DND-41 (cell line): ENCODE results near the gene OR1Q1.

Source experiments
- ATAC-seq: fragments of 200-7000 bp; cut with Tn5 transposase; 3 replicates; pipeline ENCODE4 v1.9.1; 2021; ENCODE audit warnings: low read depth; ENCODE audit not compliant: insufficient read depth
- DNase-seq: peaks from one replicate; pipeline ENCODE4 v3.0.0-alpha.2; 2020
- H2AFZ ChIP-seq: 2 replicates; pipeline ENCODE4 v1.6.0; 2012; ENCODE audit warnings: low read depth, low read length
- H3K27ac ChIP-seq: 2 replicates; pipeline ENCODE4 v1.5.1; 2012; ENCODE audit warnings: low read length, inconsistent platforms
- H3K27me3 ChIP-seq: fragments of 200-600 bp; sonication (generic); 2 replicates; pipeline ENCODE4 v1.6.0; 2012; ENCODE audit warnings: low read length, mild to moderate bottlenecking, inconsistent platforms; ENCODE audit not compliant: insufficient read depth, poor library complexity
- H3K36me3 ChIP-seq: 2 replicates; pipeline ENCODE4 v1.5.1; 2012; ENCODE audit warnings: low read length, inconsistent platforms; ENCODE audit not compliant: insufficient read depth
- H3K4me1 ChIP-seq: 2 replicates; pipeline ENCODE4 v1.5.1; 2012; ENCODE audit warnings: mild to moderate bottlenecking, low read length; ENCODE audit not compliant: insufficient read depth
- H3K4me2 ChIP-seq: 2 replicates; pipeline ENCODE4 v1.6.0; 2012; ENCODE audit warnings: mild to moderate bottlenecking, moderate library complexity, low read length, inconsistent platforms; ENCODE audit not compliant: insufficient read depth
- H3K4me3 ChIP-seq, 2 experiments: fragments of 200-600 bp in 1 of 2; shearing (Covaris generic) in 1 of 2; 2 replicates each; pipeline ENCODE4 v1.5.1; 2012 to 2016; ENCODE audit warnings: inconsistent platforms in 2 of 2, low read length in 2 of 2, mild to moderate bottlenecking in 2 of 2, low read depth in 1 of 2, moderate library complexity in 1 of 2
- H3K79me2 ChIP-seq: 2 replicates; pipeline ENCODE4 v1.6.0; 2012; ENCODE audit warnings: low read length, inconsistent platforms; ENCODE audit not compliant: insufficient read depth
- H3K9ac ChIP-seq: 2 replicates; pipeline ENCODE4 v1.6.0; 2012; ENCODE audit warnings: low read depth, mild to moderate bottlenecking, inconsistent platforms, low read length, moderate library complexity
- H3K9me3 ChIP-seq: 2 replicates; pipeline ENCODE4 v1.5.1; 2012; ENCODE audit warnings: low read length, moderate library complexity, mild to moderate bottlenecking, inconsistent platforms; ENCODE audit not compliant: insufficient read depth, severe bottlenecking
- H4K20me1 ChIP-seq: 2 replicates; pipeline ENCODE4 v1.6.0; 2012; ENCODE audit warnings: low read length; ENCODE audit not compliant: insufficient read depth
- EZH2 ChIP-seq: IDR thresholded peaks from 3 replicates; pipeline ENCODE4 v1.6.1; 2012; ENCODE audit warnings: borderline replicate concordance, low read depth, mild to moderate bottlenecking, moderate library complexity, low read length, inconsistent platforms; ENCODE audit not compliant: severe bottlenecking
- TF ChIP-seq, protein P1 (sequence below): IDR thresholded peaks from 2 replicates; pipeline ENCODE4 v1.5.1; 2012; ENCODE audit warnings: borderline replicate concordance, low read length, moderate library complexity, mild to moderate bottlenecking; ENCODE audit not compliant: poor library complexity, severe bottlenecking; ENCODE audit errors: extremely low read depth

Gene OR1Q1

DNA sequence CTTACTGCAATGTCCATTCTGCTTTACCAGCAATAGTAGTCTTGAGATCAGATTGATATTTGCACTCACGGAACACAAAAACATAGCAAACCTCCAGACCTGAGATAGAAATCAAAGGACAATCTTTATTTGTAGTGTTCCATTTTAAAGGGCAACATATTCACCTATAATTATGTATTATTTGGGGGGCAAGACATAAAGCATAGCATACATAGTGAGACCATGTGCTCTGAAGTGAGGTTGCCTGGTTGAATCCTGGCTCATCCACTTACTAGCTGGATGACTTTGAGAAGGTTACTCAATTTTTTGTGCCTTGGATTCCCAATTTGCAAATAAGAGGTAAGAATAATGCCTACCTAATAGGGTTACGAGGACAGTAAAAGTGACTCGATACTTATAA lies 43.0 kb downstream of the OR1Q1 start, which contains the start of gene OR1B1:
Gene OR1B1, minus strand, starts transcription at position 101 of the 400 bp plus-strand sequence.
- H3K4me1 ChIP-seq = no peaks in the 10 kb centered on the region
- ATAC-seq (no peak), DNase-seq (no peak)
- no peaks in the 10 kb centered on the region for H3K27me3 ChIP-seq
- H2AFZ ChIP-seq = no peak within 1 kb of the TSS
- H3K79me2 ChIP-seq = no peaks in the 10 kb centered on the region
- H3K36me3 ChIP-seq = no peaks in the 10 kb centered on the region
- no peaks in the 10 kb centered on the region for H3K9me3 ChIP-seq
- no peak within 1 kb of the TSS for H3K27ac ChIP-seq
- no peak for TF ChIP-seq EZH2
- TF ChIP-seq, protein P1, sequence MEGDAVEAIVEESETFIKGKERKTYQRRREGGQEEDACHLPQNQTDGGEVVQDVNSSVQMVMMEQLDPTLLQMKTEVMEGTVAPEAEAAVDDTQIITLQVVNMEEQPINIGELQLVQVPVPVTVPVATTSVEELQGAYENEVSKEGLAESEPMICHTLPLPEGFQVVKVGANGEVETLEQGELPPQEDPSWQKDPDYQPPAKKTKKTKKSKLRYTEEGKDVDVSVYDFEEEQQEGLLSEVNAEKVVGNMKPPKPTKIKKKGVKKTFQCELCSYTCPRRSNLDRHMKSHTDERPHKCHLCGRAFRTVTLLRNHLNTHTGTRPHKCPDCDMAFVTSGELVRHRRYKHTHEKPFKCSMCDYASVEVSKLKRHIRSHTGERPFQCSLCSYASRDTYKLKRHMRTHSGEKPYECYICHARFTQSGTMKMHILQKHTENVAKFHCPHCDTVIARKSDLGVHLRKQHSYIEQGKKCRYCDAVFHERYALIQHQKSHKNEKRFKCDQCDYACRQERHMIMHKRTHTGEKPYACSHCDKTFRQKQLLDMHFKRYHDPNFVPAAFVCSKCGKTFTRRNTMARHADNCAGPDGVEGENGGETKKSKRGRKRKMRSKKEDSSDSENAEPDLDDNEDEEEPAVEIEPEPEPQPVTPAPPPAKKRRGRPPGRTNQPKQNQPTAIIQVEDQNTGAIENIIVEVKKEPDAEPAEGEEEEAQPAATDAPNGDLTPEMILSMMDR = no peak
- H3K4me2 ChIP-seq = no peak within 1 kb of the TSS
- no peaks in the 10 kb centered on the region for H4K20me1 ChIP-seq
- H3K4me3 ChIP-seq = no peak within 1 kb of the TSS
- no peak within 1 kb of the TSS for H3K9ac ChIP-seq

GRCh38 chr9:122661416-122661815 lies 46.9 kb downstream of the OR1Q1 start, which contains the start of gene OR1L1:
Gene OR1L1, plus strand, starts transcription at chr9:122661716. Its CDS starts 0 bp downstream, at chr9:122661716.
- Histone ChIP-seq H3K9me3 (no peaks in the 10 kb centered on the region), H2AFZ (no peak within 1 kb of the TSS), H3K79me2 (no peaks in the 10 kb centered on the region), H3K4me3 (no peak within 1 kb of the TSS), H3K4me1 (no peaks in the 10 kb centered on the region), H3K27ac (no peak within 1 kb of the TSS), H4K20me1 (no peaks in the 10 kb centered on the region), H3K9ac (no peak within 1 kb of the TSS), H3K4me2 (no peak within 1 kb of the TSS), H3K36me3 (no peaks in the 10 kb centered on the region), H3K27me3 (no peaks in the 10 kb centered on the region)
- TF ChIP-seq EZH2 = no peak
- TF ChIP-seq, protein P1 = no peak
- DNase-seq (no peak), ATAC-seq (no peak)
